Dedifferentiated amniotic fluid mesenchymal stem cell (primary cell): ENCODE results near the gene CD82.

Experiments used
- DNase-seq: peaks from one replicate; pipeline ENCODE4 v3.0.0-alpha.2; 2016; ENCODE audit errors: extremely low spot score

Gene CD82

GRCh38 chr11:44600839-44601383, 35.4 kb downstream of the CD82 start:
- DNase-seq, result no peak

GRCh38 chr11:44601471-44602370, 36.3 kb downstream of the CD82 start:
- DNase-seq, result no peak

- no peak for DNase-seq
Measured at GRCh38 chr11:44602891-44603310, 37.4 kb downstream of the CD82 start.

GRCh38 chr11:44604171-44604581, 38.7 kb downstream of the CD82 start:
- no peak for DNase-seq

- no peak for DNase-seq
Measured at GRCh38 chr11:44605068-44605708, 39.7 kb downstream of the CD82 start.

- no peak for DNase-seq
Measured at GRCh38 chr11:44605965-44606364, 40.5 kb downstream of the CD82 start.

- DNase-seq, result no peak
Measured at GRCh38 chr11:44606472-44606871, 41.0 kb downstream of the CD82 start.

GRCh38 chr11:44607319-44607962, 42.0 kb downstream of the CD82 start:
- DNase-seq, result no peak

- DNase-seq, result no peak
Measured at GRCh38 chr11:44607987-44608386, 42.5 kb downstream of the CD82 start.

GRCh38 chr11:44608651-44608990, 43.2 kb downstream of the CD82 start:
- no peak for DNase-seq

GRCh38 chr11:44608991-44609782, 43.7 kb downstream of the CD82 start:
- DNase-seq, result no peak

- DNase-seq, result no peak
Measured at GRCh38 chr11:44609783-44610155, 44.3 kb downstream of the CD82 start.

GRCh38 chr11:44610186-44610955, 44.9 kb downstream of the CD82 start:
- DNase-seq, result no peak

- no peak for DNase-seq
Measured at GRCh38 chr11:44611088-44611487, 45.6 kb downstream of the CD82 start.

- no peak for DNase-seq
Measured at GRCh38 chr11:44611687-44612434, 46.4 kb downstream of the CD82 start.

GRCh38 chr11:44613153-44613552, 47.7 kb downstream of the CD82 start:
- DNase-seq, result no peak

- DNase-seq, result no peak
Measured at GRCh38 chr11:44614281-44614775, 48.9 kb downstream of the CD82 start.

GRCh38 chr11:44615041-44615755, 49.7 kb downstream of the CD82 start:
- no peak for DNase-seq
